GM04504 (cell line): Measurements from ENCODE around the gene SERPINA4.

ENCODE experiments used
- DNase-seq: peaks from one replicate; pipeline ENCODE4 v3.0.0-alpha.2; 2012; ENCODE audit warnings: low read depth

The SERPINA4 gene

GRCh38 chr14:94542811-94543440 is 18.3 kb upstream of the SERPINA4 start:
- DNase-seq = no peak

- DNase-seq = no peak
Observed at GRCh38 chr14:94543449-94544124, 17.7 kb upstream of the SERPINA4 start.

- no peak for DNase-seq
Observed at GRCh38 chr14:94544726-94545125, 16.5 kb upstream of the SERPINA4 start.

- no peak for DNase-seq
Observed at GRCh38 chr14:94545131-94545841, 16.0 kb upstream of the SERPINA4 start.

GRCh38 chr14:94547151-94547680 is 14.0 kb upstream of the SERPINA4 start:
- no peak for DNase-seq

- no peak for DNase-seq
Observed at GRCh38 chr14:94547726-94548125, 13.5 kb upstream of the SERPINA4 start.

- no peak for DNase-seq
Observed at GRCh38 chr14:94548131-94548998, 12.9 kb upstream of the SERPINA4 start.

GRCh38 chr14:94548999-94549985 is 11.9 kb upstream of the SERPINA4 start:
- DNase-seq = peak; percentile 9

GRCh38 chr14:94550041-94550440 is 11.2 kb upstream of the SERPINA4 start:
- DNase-seq = no peak

GRCh38 chr14:94555991-94556390 is 5.3 kb upstream of the SERPINA4 start:
- DNase-seq = no peak

GRCh38 chr14:94557327-94557726 is 3.9 kb upstream of the SERPINA4 start:
- no peak for DNase-seq

GRCh38 chr14:94558842-94559241 is 2.4 kb upstream of the SERPINA4 start:
- no peak for DNase-seq

- DNase-seq = no peak
Observed at GRCh38 chr14:94559638-94560290, 1.5 kb upstream of the SERPINA4 start.

GRCh38 chr14:94560291-94560665 is 964 bp upstream of the SERPINA4 start:
- no peak for DNase-seq

- DNase-seq = no peak
Observed at GRCh38 chr14:94561656-94562010, 391 bp downstream of the SERPINA4 start.

- no peak for DNase-seq
Observed at GRCh38 chr14:94562022-94562421, 780 bp downstream of the SERPINA4 start.

- no peak for DNase-seq
Observed at GRCh38 chr14:94562941-94563883, 2.0 kb downstream of the SERPINA4 start.

- DNase-seq = no peak
Observed at GRCh38 chr14:94564381-94564780, 3.1 kb downstream of the SERPINA4 start.

- no peak for DNase-seq
Observed at GRCh38 chr14:94568186-94568585, 6.9 kb downstream of the SERPINA4 start.
